Colonic mucosa (tissue), 4 donors: Measurements from ENCODE around the gene NKAP. TPM values are rescaled to one million over a fixed set of nuclear protein-coding genes. Genes with fewer than 3 reads are reported as not detected.
"Not testable (repeated sequence)": the region's sequence is repeated elsewhere in the genome, so short reads cannot be mapped to it uniquely, and the experiment has no call there.

ENCODE experiments used
- DNase-seq: peaks from one replicate; pipeline ENCODE4 v3.0.0-alpha.2; 2020
- H3K27ac ChIP-seq: fragments of 200-600 bp; one replicate; pipeline ENCODE4 v1.8.0; 2021
- H3K27me3 ChIP-seq: fragments of 200-600 bp; one replicate; pipeline ENCODE4 v1.8.0; 2021
- H3K36me3 ChIP-seq: fragments of 200-600 bp; one replicate; pipeline ENCODE4 v1.8.0; 2021
- H3K4me1 ChIP-seq: fragments of 200-600 bp; one replicate; pipeline ENCODE4 v1.8.0; 2021; ENCODE audit warnings: mild to moderate bottlenecking
- H3K4me3 ChIP-seq: fragments of 200-600 bp; one replicate; pipeline ENCODE4 v1.8.0; 2021
- H3K9ac ChIP-seq, 2 donors: one replicate each; pipeline ENCODE4 v1.7.0; 2013; ENCODE audit warnings: control low read depth in 2 of 2, low read depth in 2 of 2, low read length in 2 of 2
- H3K9me3 ChIP-seq: fragments of 200-600 bp; one replicate; pipeline ENCODE4 v1.8.0; 2021
- intact Hi-C: fragments of 100-400 bp; cut with DNase I; formaldehyde crosslinking; loops from one replicate; pipeline ENCODE4 v1.14.1; 2022
- total RNA-seq, 2 donors: library from RNA; stranded (reverse); fragmentation: NEBNext Ultra II Directional in 1 of 2; extraction: Animal tissue kit (Norgen Biotek cat#: 25700) in 1 of 2; gene quantifications; one replicate each; pipeline ENCODE4 v1.2.1, GENCODE V29; 2021
- TF ChIP-seq, protein P1 (sequence below): fragments of 200-600 bp; IDR thresholded peaks from one replicate; pipeline ENCODE4 v1.8.0; 2022; ENCODE audit warnings: antibody characterized with exemption, mild to moderate bottlenecking
- donor health status: healthy.
- donor health status: DM: no; HTN: no; CAD: no.
- donor health status: DM: no; HTN: no; CAD: no.

The NKAP gene
- total RNA-seq, 2 donors from 2014 or later = 5.5 to 7.1 TPM

DNA sequence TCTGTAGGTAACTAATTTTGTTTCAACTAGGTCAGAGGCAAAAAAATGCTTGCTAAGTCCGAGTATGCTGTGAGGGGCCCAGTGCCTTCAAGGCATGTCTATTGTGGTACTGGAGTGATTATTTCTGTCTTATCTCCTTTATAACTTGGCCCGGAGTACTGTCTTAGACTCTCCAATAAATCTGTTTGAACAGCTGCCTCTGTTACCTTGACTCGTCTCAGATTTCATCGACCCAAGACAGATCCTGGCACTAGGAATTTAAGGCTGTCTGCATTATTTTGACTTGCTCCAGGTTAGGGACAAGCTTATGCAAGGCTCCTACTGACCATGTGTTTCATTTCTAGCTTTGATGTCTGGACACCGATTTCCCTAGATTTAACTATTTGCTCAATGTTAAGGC lies 41.1 kb upstream of the NKAP start:
- Histone ChIP-seq H3K27me3 (no peaks in the 10 kb centered on the region), H3K4me3 (no peak overlapping the region), H3K27ac (no peak overlapping the region), H3K9ac (no peak overlapping the region), H3K36me3 (no peaks in the 10 kb centered on the region), H3K4me1 (no peaks in the 10 kb centered on the region), H3K9me3 (no peaks in the 10 kb centered on the region)
- TF ChIP-seq, protein P1, sequence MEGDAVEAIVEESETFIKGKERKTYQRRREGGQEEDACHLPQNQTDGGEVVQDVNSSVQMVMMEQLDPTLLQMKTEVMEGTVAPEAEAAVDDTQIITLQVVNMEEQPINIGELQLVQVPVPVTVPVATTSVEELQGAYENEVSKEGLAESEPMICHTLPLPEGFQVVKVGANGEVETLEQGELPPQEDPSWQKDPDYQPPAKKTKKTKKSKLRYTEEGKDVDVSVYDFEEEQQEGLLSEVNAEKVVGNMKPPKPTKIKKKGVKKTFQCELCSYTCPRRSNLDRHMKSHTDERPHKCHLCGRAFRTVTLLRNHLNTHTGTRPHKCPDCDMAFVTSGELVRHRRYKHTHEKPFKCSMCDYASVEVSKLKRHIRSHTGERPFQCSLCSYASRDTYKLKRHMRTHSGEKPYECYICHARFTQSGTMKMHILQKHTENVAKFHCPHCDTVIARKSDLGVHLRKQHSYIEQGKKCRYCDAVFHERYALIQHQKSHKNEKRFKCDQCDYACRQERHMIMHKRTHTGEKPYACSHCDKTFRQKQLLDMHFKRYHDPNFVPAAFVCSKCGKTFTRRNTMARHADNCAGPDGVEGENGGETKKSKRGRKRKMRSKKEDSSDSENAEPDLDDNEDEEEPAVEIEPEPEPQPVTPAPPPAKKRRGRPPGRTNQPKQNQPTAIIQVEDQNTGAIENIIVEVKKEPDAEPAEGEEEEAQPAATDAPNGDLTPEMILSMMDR = no peak
- no peak for DNase-seq
- intact Hi-C loops = no loop called here

DNA sequence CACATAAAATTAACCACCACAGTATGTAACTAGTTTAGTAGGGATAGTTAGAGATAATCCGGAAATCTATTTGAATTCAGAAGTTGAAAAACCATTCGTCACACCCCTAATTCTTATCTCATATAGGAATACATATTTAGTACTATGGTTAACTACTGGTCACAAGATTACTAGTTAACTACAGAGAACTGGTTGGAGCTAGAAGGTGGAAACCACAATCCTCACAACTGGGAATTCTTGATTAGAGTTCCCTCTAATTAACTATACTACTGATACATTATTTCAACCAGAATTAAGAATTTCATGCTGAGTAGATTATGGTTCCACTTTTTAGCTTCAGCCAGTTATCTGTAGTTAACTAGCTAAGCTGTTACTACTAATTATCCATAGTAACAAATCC lies 39.9 kb upstream of the NKAP start:
- TF ChIP-seq, protein P1 = no peak
- Histone ChIP-seq H3K9me3 (no peaks in the 10 kb centered on the region), H3K27ac (no peak overlapping the region), H3K27me3 (peaks cover 4% of the 10 kb centered on the region), H3K4me3 (no peak overlapping the region), H3K36me3 (no peaks in the 10 kb centered on the region), H3K9ac (no peak overlapping the region), H3K4me1 (no peaks in the 10 kb centered on the region)
- no peak for DNase-seq
- intact Hi-C loops = no loop called here

DNA sequence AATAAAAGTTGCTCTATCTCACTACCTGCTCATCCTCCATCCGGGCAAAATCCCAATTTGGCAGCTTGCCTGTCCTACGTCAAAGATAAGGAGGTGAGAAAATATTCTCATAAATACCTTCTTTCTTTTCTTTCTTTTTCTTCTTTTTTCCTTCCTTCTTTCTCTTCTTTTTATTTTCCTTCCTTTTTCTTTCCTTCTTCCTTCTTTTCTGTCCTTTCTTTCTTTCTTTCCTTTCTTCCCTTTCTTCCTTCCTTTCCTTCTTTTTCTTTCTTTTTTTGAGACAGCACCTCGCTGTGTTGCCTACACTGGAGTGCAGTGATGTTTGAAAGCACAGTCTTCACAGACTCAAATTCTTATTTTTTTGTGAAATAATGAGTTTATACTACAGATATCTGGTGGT lies 38.6 kb upstream of the NKAP start:
- no peak for DNase-seq
- no peak overlapping the region for H3K9ac ChIP-seq
- H3K4me3 ChIP-seq = no peak overlapping the region
- TF ChIP-seq, protein P1 = no peak
- no peaks in the 10 kb centered on the region for H3K4me1 ChIP-seq
- H3K27ac ChIP-seq = no peak overlapping the region
- intact Hi-C loops = no loop called here
- no peaks in the 10 kb centered on the region for H3K9me3 ChIP-seq
- peaks cover 4% of the 10 kb centered on the region for H3K27me3 ChIP-seq
- no peaks in the 10 kb centered on the region for H3K36me3 ChIP-seq

DNA sequence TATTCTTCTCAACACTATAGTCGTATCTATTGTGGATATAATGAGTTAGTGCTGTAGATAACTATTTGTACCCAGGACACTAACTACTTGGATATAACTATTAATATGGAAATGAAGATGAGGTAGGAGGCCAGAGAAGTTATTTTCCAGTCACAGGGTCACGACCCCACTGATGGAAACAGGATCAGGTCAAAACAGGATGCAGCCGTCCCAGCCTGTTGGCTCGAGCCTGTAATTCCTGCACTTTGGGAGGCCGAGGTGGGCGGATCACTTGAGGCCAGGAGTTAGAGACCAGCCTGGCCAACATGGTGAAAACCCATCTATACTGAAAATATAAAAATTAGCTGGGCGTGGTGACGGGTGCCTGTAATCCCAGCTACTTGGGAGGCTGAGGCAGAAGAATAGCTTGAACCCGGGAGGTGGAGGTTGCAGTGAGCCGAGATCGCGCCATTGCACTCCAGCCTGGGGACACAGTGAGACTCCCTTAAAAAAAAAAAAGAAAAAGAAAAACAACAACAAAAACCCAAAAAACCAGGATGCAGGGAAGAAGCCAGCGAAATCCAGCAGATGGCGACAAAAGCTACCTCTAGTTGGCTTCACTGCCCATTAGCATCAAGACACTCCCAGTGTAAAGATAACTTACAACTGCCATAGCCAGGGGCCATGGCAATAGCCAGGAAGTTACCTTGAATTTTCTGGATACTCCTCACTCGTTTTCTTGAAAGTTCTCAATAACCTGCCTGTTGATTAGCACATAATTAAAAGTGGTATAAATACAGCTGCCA lies 37.9 kb upstream of the NKAP start:
- no peak overlapping the region for H3K27ac ChIP-seq
- H3K4me1 ChIP-seq = no peaks in the 10 kb centered on the region
- no peak overlapping the region for H3K4me3 ChIP-seq
- H3K27me3 ChIP-seq = peaks cover 4% of the 10 kb centered on the region
- DNase-seq = peak; percentile 26
- TF ChIP-seq, protein P1 = no peak
- intact Hi-C loops = no loop called here
- H3K36me3 ChIP-seq = no peaks in the 10 kb centered on the region
- no peak overlapping the region for H3K9ac ChIP-seq
- H3K9me3 ChIP-seq = no peaks in the 10 kb centered on the region

DNA sequence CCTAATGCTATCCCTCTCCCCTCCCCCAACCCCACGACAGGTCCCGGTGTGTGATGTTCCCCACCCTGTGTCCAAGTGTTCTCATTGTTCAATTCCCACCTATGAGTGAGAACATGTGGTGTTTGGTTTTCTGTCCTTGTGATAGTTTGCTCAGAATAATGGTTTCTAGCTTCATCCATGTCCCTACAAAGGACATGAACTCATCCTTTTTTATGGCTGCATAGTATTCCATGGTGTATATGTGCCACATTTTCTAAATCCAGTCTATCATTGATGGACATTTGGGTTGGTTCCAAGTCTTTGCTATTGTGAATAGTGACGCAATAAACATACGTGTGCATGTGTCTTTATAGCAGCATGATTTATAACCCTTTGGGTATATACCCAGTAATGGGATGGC lies 33.6 kb upstream of the NKAP start:
- H3K9ac ChIP-seq, H3K4me1 ChIP-seq, intact Hi-C loops, H3K27me3 ChIP-seq, DNase-seq, H3K9me3 ChIP-seq, H3K27ac ChIP-seq, H3K36me3 ChIP-seq, H3K4me3 ChIP-seq: not testable (repeated sequence)

DNA sequence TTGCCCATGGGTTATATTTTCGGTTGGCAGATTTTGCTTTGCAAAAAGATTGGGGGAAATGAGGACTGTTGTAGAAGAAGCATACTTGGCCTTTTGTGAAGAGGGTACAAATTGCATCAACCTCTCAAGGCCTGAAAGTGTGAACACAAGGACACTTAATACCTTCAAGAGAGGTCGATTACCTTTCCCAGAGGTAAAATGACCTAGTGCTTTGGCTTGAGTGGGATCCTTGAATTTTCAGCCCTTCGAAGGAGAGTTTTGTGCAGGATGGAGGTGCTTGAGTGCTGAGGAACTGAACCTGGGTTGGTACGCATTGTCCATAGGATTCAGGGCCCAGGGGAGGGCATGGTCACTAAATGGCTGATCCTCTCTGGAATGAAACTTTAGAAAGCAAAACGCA lies 27.6 kb upstream of the NKAP start:
- H3K27me3 ChIP-seq = no peaks in the 10 kb centered on the region
- no peak overlapping the region for H3K4me3 ChIP-seq

More for the DNA sequence above, 27.6 kb upstream of the NKAP start:
- H3K9ac ChIP-seq = no peak overlapping the region
- no peaks in the 10 kb centered on the region for H3K9me3 ChIP-seq
- H3K4me1 ChIP-seq = no peaks in the 10 kb centered on the region
- H3K27ac ChIP-seq = no peak overlapping the region
- no peaks in the 10 kb centered on the region for H3K36me3 ChIP-seq
- DNase-seq = no peak
- intact Hi-C loops = no loop called here
- TF ChIP-seq, protein P1 = no peak
